Suppressor macrophage treated with lipopolysaccharide for 4 hours (primary cell): Measurements from ENCODE around the gene MAPK11.

Source experiments
- DNase-seq: peaks from one replicate; pipeline ENCODE4 v3.0.0-alpha.2; 2020

MAPK11 gene

DNA sequence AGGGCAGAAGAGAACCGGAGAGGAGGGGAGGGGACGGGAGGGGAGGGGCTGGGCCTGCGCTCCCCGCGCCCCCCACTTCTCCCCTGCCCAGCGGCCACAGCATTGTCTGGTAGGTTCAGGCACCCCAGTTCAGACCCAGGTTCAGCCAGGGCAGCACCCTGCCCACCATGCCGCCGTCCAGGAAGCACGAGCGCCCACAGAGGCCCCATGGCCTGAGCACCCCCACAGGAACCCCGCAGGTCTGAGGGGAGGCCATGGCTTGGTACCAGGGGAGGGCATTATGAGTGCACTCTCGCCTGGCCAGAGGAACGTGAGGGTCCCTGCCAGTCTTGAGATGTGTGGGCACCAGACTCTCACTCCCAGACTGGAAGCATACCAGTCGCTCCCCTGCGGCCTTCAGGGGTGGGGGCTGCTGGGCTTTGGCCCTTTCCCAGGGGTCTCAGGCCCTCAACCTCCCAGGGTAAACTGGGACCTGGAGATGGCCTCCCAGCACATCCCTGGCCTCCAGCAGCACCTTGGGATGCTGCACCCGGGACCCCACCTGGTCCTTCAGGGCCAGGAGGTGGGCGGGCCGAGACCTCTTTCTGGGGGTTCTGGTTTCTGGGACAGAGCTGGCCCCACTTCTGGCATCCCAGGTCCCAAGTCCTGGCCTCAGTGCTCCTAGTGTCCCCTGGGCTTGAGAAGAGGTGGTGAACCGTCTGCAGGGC, 37.9 kb upstream of the MAPK11 start:
- DNase-seq, result no peak

DNA sequence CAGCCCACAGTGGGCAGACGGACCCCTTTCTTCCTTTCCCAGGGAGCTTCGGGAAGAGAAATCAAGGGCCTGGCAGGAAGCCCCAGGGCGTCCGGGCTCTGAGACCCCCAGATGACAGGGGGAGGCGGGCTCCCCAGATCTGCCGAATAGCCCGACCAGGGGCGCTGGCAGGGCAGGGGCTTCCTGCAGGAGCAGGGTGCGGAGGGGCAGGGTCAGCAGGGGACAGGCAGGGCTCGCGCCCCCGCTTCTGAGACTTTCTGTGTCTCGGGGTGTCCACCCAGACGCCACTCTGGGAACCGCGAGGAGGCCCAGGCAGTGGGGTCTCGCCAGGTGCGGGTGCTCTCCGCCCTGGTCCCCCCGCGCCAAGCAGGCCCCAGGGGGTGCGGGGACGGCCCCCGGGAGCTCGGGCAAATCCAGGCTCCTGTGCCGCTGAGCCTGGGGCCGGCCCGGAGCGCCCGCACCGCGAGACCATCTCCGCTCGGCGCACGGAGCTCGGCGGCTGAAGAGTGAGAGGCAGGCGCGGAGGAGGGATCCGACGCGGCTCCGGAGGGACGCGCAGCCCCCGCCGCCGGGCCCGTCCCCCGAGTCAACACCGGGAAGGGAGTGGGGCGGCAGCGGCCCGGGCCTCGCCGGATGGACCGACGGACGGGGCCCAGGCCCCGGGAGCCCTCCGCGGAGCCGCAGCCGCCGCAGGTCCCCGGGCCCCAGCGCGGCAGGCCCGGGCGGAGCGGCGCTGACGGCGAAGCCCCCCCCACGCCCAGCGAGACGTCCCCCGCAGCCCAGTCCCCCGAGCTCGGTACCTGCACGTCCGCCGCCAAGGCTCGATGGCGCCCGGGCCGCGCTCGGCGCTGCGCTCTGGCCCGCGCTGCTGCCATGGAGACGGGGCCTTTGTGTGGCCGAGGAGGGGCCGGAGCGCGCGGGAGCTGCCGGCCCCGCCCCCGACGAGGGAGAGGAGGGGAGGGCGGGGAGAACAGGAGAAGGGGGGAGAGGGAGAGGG, 36.9 kb upstream of the MAPK11 start, which contains the start of gene PLXNB2:
PLXNB2 (minus strand) TSS at position 894 of the 997 bp plus-strand sequence. CDS start 17,062 bp downstream, outside the sequence.
- DNase-seq, result peak; percentile 71

DNA sequence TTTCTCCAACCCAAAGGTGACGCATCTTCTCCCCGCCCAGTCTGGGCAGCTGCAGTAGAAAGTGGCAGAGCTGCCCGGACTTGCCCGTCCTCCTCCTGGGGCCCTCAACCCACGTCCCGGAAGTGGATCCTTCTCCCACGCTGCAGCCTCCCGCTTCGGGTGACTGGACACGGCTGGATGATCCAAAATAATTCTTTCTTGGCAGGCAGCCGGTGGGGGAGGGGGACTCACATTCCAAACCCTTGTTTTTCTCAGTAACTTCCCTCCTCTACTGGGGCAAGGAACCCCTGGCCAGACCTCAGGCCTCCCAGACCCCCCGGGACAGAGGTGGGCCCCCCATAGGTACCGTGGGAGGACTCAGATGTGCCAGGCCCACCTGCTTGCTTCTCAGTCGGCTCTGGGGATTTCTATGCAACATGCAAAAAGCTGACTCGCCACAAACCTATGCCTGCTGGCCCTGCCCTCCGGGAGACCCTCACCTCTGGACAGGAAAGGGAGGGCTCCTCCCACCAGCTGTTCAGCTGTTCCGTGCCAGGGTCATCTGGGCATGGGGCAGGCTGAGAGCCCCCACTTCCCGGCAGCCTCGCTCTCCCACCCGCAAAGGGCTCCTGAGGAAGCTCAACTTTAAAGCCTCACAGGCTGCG, 35.9 kb upstream of the MAPK11 start:
- peak; percentile 95 for DNase-seq

DNA sequence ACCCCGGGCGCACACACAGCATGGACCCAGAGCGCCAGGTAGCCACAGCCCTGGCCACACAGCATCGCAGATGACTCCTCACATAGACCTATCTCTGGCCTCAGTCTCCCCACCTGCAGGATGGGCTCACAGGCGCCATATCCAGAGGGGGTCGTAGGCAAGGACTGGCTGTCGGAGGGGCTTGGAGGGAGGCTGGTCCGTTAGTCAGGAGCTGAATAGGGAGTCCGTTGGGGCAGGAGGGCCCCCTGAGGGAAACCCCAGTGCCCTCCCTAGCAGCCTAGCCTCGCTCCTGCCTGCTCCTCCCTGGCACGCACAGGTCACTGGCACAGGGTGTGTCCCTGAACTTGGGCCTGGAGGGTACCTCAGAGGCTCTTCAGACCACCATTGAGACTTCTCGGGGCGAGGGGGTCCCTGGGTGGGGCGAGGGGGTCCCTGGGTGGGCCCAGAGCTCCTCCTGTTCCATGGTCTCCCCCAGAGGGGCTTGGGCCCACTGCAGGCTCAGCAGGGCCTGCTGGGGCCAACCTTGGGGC, 35.3 kb upstream of the MAPK11 start:
- no peak for DNase-seq

DNA sequence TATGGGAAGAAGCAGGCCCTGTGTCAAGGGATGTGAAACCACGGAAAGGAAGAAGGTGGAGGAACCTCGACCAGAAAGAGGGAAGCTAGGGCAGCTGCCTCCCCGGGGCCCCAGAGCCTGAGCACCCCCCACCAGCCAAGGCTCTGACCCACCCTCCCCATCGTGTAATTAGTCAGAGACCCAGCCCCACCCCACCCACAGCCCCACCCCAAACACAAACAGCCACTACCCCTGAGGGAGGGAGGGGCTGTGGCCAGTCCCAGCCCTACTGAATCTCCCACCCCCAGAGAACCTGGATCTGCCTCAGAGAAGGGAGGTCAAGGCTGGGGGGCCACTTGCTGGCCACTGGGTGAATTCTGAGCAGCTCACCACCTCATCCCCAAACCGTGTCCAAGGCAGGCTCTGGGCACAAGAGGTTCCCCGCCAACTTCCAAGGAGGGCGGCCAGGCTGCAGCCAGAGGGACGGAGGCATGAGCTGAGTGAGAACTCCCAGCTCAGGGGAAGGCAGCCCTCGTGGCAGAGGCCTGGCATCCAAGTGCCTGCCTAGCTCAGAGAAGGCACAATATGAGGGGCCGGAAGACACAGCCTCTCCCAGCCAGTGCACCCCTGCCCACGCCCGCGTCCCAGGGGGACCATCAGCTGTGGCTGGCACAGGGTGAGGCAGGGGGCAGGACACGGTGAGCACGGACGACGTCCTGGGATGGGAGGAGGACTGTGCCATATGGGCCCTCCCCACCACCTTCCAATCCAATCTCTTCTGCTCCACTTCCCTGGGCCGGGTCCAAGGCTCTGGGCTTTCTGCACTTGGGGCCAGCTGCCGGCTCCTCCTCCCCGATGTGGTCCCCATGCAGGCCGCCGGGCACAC, 34.6 kb upstream of the MAPK11 start:
- DNase-seq, result peak; percentile 84

DNA sequence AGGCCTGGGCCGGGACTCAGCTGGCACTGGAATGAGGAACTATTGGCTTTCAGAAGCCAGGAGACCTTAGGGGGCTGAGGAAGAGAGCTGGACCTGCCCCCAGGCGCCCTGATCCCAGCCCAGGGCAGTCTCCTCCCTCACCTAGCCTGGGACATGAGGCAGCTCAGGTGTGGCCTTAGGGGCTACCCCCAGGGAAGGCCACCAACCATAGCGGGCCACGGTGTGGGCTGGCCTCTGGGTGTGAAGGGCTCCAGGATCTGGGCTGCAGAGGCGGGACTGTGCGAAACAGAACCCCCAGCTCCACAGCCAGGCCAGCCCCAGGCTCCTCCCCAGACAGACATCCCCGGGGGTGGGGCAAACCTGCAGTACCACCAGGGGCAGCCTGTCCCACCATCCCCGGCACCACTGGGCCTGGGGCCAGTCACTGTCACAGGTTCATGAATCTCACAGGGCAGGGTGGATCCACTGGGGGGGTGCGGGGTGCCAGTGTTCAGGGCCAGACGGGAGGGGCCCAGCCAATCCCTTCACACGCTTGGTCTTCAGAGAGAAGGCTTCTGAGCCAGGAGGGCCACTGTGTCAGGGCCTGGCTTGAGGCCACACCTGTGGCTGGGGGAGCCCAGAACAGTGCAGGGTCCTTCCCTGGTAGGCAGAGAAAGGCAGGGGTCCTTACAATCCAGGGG, 33.8 kb upstream of the MAPK11 start:
- peak; percentile 74 for DNase-seq

DNA sequence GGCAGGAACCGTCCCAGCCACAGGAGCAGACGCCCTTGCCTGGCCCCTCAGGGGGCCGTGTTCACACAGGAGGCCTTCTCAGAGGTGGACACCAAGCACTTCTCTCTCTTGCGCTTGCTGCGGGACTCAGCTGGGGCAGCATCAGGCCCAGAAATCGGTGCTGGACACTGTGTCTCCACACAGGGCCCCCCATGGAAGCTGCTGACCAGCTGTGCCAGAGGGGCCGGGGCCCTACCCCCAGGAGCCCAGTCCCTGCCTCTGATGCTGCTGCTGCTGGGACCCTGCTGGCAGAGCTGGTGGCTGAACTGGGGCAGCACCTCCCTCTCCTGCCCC, 33.3 kb upstream of the MAPK11 start:
- no peak for DNase-seq

DNA sequence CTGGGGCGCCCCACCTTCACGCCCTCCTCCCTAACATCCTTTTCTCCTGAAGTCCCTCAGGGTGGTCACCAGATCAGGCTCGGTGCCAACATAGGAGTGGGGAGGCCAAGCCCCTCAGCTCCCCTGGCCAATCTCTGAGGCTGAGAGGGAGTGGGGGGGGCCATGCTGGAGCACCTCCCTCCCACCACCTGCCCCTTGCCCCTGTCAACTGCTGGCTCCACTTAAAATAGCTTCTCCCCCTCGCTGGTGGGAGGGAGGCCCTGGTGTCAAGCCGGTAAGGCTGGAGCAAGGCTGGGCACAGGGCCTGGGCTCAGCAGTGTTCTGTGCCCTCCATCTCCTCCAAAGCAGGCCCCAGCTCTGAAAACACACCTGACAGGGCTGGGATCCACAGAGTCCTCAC, 32.4 kb upstream of the MAPK11 start:
- no peak for DNase-seq

DNA sequence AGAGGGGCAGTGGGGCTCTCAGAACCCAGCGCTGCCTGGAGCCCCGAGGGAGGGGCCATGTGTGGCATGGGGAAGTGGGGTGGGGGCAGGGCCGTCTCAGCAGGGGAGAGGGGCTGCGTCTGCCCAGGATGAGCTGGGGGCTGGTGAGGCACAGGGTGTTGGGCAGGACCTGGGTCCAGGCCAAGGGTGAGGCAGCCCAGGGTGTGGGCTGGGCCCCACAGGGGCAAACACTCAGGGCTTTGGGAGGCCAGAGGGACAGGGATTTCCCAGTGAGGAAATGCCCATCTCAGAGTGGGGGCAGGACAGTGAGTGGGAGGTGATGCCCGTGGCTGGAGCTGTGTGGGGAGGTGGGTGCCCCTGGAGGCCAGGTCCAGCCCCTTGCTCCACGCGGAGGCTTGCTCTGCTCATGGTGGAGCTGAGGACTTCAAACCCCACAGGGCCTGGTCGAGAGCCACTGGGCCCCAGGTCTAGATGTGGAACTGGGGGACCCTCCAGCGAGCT, 31.9 kb upstream of the MAPK11 start:
- peak; percentile 66 for DNase-seq

DNA sequence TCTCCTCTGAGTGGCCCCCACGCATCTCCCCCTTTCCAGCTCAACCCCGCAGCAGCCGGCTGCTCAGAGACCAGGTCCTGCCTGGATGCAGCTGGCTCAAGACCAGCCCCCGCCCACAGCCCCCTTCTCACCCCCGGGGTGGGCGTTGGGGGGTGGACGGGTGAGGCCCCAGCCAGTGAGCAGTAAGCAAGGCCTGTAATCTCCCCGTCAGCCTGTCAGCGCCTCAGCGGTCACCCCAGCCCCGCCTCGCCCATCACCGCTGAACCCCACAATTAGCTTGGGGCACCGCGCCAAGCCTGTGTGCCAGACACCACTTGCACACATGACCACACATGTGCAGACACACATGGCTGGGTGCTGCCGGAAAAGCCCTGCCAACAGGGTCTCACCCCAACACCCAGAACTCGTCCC, 31.4 kb upstream of the MAPK11 start:
- DNase-seq, result no peak

DNA sequence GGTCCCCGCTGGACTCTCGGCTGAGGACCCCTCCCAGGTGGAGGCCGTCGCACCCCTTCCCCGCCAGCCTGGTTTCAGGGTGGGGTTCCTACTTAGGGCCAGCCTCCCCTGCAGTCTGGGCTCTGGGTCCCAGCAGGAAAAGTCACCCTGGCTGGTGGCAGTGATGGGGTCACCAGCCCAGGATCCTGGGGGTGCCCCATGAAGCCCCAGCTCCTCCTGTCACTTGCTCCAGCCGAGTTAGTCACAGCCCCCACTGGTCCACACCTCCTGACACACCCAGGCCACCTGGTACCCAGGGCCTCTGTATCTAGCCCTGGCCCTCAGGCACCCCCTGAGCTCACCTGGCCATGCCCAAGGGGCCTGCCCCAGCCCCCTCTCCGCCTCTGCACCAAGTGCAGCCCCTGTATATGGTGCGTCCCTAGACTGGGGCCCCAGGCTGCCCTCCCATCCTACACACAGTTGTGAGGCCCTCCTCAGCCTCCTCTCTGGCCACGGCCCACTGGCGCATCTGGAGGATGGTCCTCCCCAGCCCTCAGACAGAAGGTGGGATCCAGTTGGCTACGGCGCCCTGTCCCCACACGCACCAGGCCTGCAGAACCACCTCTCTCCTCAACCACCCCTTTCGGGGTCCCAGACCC, 30.6 kb upstream of the MAPK11 start:
- DNase-seq, result no peak

DNA sequence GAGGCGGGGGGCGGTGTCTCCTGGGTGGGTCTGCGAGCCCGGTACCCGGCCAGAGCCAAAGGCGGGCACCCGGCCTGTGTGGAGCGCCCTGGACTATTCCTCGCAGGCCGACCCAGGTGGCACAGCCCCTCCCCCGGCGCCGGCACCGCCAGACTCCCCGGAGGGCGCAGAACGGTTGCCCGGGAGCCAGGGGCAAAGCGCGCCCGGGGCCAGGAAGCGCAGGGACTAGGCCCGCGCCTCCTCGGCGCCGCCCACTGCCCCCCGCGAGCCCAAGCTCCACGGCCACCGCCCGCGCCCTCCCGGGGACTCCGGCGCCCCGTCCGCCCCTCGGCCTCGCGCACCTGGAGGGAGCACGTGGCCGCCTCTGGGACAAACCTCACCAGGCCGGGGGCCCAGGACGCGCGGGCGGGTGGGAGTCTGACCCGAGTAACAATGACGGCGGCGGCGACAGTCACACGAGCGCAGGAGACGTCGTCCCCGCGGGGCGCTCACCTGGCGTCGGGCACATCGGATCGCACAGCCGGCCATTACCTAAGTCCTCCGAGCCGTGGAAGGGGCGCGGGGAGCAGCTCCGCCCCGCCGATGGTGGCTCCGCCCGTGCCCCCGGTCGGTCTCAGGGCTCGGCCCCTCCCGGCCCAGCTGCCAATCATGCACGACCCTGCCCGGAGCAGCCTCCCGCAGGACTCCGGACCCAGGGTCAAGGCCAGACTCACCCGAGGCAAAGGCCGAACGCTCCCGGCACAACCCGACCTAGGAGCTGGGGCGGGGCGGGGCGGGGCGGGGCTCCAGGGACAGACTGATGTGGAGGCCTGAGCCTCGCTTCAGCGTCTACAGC, 29.8 kb upstream of the MAPK11 start:
- DNase-seq, result no peak

DNA sequence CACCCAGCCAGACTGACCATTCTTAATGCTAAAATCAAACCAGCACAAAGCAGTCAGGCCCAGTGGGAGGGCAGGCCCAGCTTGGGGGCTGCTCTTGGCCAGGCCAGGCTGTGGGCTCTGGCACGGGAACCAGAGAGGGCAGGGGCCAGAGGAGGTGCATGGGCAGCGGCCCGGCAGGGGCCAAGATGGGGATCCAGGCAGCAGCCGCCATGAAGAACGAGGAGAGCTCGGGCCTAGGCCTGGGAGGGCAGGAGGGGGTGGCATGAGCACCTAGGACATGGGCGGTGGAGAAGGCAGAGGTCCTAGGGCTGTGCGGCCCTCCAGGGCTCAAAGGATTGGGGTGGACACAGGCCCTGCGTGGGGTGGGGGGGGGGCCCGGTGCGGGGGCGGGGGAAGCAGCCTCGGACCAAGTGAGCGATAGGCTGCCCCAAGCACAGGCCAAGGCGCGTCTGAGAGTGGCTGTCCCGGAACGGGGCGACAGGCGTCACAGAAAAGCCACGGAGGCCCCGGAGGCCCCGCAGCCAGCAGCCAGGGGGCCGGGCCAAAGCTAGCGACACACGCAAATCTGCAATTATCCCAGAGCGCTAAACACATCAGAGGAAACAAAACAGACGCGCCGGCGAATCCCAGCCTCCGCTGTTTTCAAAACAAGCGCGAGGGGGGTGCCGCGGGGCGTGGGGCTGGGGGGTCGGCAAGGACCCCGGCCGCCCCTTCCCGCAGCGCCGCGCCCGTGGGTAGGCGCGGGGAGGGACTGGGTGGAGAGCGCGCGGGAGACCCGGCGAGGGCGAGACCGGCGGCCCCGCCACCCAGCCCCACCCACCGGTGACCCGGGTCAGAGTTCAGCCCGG, 29.0 kb upstream of the MAPK11 start:
- DNase-seq, result no peak

DNA sequence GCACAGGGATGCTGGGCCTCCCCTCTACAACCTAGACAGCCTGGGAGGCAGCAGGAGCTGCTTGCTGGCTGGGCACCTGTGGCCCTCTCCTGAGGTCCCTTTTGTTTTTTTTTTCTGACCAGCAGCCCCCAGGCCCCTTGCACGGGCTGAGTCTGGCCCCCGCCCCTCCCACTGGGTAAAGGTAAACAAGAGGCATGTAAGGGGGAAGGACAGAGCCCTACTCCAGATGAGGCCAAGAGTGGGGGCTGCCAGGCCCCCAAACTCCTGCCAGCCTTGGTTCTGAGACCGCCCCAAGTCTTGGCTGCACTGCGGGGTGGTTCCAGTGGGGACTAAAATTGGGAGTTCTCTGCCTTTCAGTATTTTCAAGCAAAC, 28.1 kb upstream of the MAPK11 start:
- DNase-seq, result no peak

DNA sequence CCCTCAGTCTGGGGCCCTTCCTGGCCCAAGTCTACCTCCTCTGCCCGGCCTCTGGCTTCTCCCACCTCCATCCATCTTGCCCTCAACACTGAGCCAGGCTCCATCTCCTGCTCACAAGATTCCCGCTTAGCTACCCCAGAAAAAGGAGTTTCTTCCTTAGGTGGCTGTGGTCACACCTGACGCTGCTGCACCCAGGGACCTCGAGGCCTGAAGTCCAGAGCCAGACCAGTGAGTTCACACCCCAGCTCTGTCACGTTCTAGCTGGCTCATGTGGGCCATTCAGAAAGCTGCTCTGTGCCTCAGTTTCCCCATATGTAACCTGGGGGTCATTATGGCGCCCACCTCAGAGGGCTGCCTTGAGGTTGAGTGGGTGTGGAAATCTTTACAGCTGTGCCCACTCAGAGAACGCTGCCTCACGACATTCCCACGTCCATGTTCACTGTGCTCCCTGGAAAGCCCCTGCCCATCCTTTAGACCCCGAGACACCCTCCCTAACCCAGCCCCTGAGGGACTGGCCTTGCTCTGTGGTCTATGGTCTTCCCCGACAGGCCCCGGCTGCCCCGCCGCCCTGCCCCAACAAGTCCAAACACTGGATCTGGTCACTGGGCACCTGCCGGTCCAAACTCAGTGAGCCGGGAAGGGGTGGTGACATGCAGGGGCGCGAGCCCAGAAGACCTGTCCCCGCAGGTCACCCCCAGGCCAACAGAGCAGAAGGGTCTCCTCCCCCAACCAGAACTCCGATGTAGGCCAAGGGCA, 27.5 kb upstream of the MAPK11 start:
- DNase-seq, result no peak

DNA sequence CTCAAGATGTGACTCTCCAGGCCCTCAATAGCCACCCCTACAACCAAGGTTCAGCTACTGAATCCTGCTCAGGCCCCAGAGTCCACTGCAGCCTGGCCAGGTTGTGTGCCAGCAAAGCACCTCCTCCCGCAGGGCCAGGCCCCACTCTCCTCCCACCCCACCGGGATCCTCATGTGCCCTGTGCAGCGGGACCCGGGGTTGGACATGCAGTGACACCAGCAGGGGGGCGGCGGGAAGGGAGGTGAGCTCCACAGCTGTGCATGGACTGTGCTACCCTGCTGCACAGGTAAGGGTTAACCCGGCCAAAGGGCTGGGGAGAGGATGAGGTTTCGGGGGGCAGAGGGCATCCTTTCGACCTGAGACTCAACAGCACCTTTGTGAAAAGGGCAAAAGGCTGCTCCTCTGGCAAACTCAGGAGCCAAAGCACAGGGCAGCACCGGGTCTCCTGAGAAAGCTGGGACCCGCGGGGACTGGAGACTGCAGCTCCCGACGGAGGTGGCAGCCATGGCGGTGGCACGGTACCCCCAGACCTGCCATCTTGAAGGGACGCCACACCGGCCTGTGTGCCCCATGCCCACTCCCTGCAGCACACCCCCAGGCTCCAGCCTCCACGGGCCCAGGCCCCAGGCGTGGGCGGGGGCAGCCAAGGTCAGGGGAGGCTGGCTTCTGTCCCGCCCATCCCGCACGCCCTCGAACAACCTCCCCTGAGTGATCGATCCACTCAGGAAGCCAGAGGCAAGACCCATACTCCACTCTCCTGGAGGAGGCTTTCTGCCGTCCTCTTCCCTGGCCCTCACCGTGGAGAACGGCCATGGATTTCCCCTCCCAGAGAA, 26.7 kb upstream of the MAPK11 start:
- no peak for DNase-seq

DNA sequence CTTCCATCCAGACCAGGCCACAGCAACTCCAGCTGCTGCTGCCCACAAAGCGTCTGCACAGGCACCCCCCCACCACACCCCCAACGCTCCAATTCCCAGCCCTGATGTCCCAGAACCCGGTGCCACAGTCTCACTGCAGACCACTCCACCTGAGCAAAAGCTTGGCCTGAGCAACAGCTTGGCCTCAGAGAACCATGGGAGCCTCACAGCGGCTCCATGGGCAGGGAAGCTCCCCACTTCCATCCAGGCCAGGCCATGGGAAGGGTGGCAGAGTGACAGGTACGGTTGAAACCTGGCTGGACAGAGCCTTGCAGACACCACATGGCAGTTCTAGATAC, 24.1 kb upstream of the MAPK11 start:
- DNase-seq, result no peak
